IMR-90 (cell line): ENCODE measurements around the gene GJC3. TPM values are rescaled to one million over a fixed set of nuclear protein-coding genes. Genes with fewer than 3 reads are reported as not detected.

Experiments used
- ATAC-seq: fragments of 200-7000 bp; cut with Tn5 transposase; 2 replicates; pipeline ENCODE4 v1.9.1; 2020; ENCODE audit warnings: low read depth, mild to moderate bottlenecking, moderate library complexity
- BruUV-seq: library from RNA; stranded (reverse); fragments of 400-500 nt; replicated peaks from 2 replicates; lab custom pipeline; 2021; lab: Mats Ljungman, UMichigan
- CTCF ChIA-PET: fragments of 300-600 bp; formaldehyde crosslinking; extraction: SDS; loops from one replicate; lab custom pipeline; 2021; ENCODE audit warnings: antibody characterized with exemption; lab: Yijun Ruan, JAX
- POLR2A ChIA-PET: fragments of 300-600 bp; sonication (Branson Sonifier 250); formaldehyde crosslinking; loops from one replicate; lab custom pipeline; 2022; ENCODE audit warnings: antibody characterized with exemption; ENCODE audit not compliant: unreplicated experiment; lab: Charles Lee
- DNase-seq: peaks from one replicate; pipeline ENCODE4 v3.0.0; 2013
- H2AFZ ChIP-seq: replicated peaks from 2 replicates; pipeline ENCODE3; 2013; ENCODE audit warnings: low read length, mild to moderate bottlenecking; ENCODE audit not compliant: poor library complexity
- H2AK5ac ChIP-seq: 2 replicates; pipeline ENCODE4 v1.6.1; 2013; ENCODE audit warnings: low read depth, low read length, inconsistent platforms
- H2AK9ac ChIP-seq: replicated peaks from 2 replicates; pipeline ENCODE3; 2013; ENCODE audit warnings: mild to moderate bottlenecking, low read depth, low read length, moderate library complexity; ENCODE audit not compliant: poor library complexity
- H2BK120ac ChIP-seq: 2 replicates; pipeline ENCODE4 v1.6.1; 2013; ENCODE audit warnings: low read depth, low read length, inconsistent platforms
- H2BK15ac ChIP-seq: 3 replicates; pipeline ENCODE4 v1.6.1; 2013; ENCODE audit warnings: low read depth, low read length, inconsistent platforms
- H2BK20ac ChIP-seq: 2 replicates; pipeline ENCODE4 v1.6.1; 2013; ENCODE audit warnings: low read depth, mild to moderate bottlenecking, inconsistent platforms, low read length, moderate library complexity
- H2BK5ac ChIP-seq: 2 replicates; pipeline ENCODE4 v1.6.1; 2013; ENCODE audit warnings: mild to moderate bottlenecking, low read depth, low read length, inconsistent platforms; ENCODE audit not compliant: poor library complexity, severe bottlenecking
- H3K14ac ChIP-seq: replicated peaks from 2 replicates; pipeline ENCODE4 v1.6.1; 2013; ENCODE audit warnings: low read depth, low read length, inconsistent platforms
- H3K18ac ChIP-seq: 2 replicates; pipeline ENCODE4 v1.6.1; 2013; ENCODE audit warnings: low read depth, low read length, control low read depth
- H3K23ac ChIP-seq: 2 replicates; pipeline ENCODE4 v1.6.1; 2013; ENCODE audit warnings: low read depth, low read length, inconsistent platforms
- H3K27ac ChIP-seq: 2 replicates; pipeline ENCODE4 v1.5.1; 2013; ENCODE audit warnings: mild to moderate bottlenecking, control low read depth, low read length; ENCODE audit not compliant: insufficient read depth
- H3K27me3 ChIP-seq: 2 replicates; pipeline ENCODE4 v1.6.1; 2013; ENCODE audit warnings: low read length; ENCODE audit not compliant: control insufficient read depth, insufficient read depth
- H3K36me3 ChIP-seq: 2 replicates; pipeline ENCODE4 v1.6.1; 2013; ENCODE audit warnings: low read length, mixed read lengths; ENCODE audit not compliant: control insufficient read depth, insufficient read depth
- H3K4ac ChIP-seq: 2 replicates; pipeline ENCODE4 v1.6.1; 2013; ENCODE audit warnings: low read depth, low read length, inconsistent platforms
- H3K4me1 ChIP-seq: 2 replicates; pipeline ENCODE4 v1.6.1; 2013; ENCODE audit warnings: low read length, mixed read lengths; ENCODE audit not compliant: control insufficient read depth, insufficient read depth
- H3K4me2 ChIP-seq: 2 replicates; pipeline ENCODE4 v1.6.1; 2013; ENCODE audit warnings: low read depth, mild to moderate bottlenecking, control low read depth, low read length, moderate library complexity
- H3K4me3 ChIP-seq: 2 replicates; pipeline ENCODE4 v1.5.1; 2013; ENCODE audit warnings: low read depth, mild to moderate bottlenecking, control low read depth, low read length, moderate library complexity; ENCODE audit not compliant: insufficient read depth
- H3K56ac ChIP-seq: 2 replicates; pipeline ENCODE4 v1.6.1; 2013; ENCODE audit warnings: low read length, inconsistent platforms; ENCODE audit not compliant: insufficient read depth; ENCODE audit errors: extremely low read depth
- H3K79me1 ChIP-seq, 2 experiments: 2 replicates each; pipeline ENCODE4 v1.6.1; 2013; ENCODE audit warnings: low read length in 2 of 2, inconsistent platforms in 1 of 2, low read depth in 1 of 2
- H3K9ac ChIP-seq: 2 replicates; pipeline ENCODE4 v1.6.1; 2013; ENCODE audit warnings: low read depth, low read length, control low read depth
- H3K9me1 ChIP-seq: 2 replicates; pipeline ENCODE4 v1.6.1; 2013; ENCODE audit warnings: low read length, inconsistent platforms; ENCODE audit not compliant: insufficient read depth
- H3K9me3 ChIP-seq: 2 replicates; pipeline ENCODE4 v1.6.1; 2013; ENCODE audit warnings: low read length; ENCODE audit not compliant: control insufficient read depth, insufficient read depth
- H4K20me1 ChIP-seq: 2 replicates; pipeline ENCODE4 v1.6.1; 2013; ENCODE audit warnings: low read length, inconsistent platforms; ENCODE audit not compliant: insufficient read depth
- H4K5ac ChIP-seq: 2 replicates; pipeline ENCODE4 v1.6.1; 2013; ENCODE audit warnings: mild to moderate bottlenecking, low read depth, low read length, control low read depth
- H4K8ac ChIP-seq, 2 experiments: 2 replicates each; pipeline ENCODE4 v1.6.1; 2013; ENCODE audit warnings: low read depth in 2 of 2, low read length in 2 of 2, control low read depth in 1 of 2, inconsistent platforms in 1 of 2
- H4K91ac ChIP-seq: 2 replicates; pipeline ENCODE4 v1.6.1; 2013; ENCODE audit warnings: low read depth, low read length, inconsistent platforms; ENCODE audit not compliant: insufficient read depth
- NFE2L2 ChIP-seq: fragments of 150-350 bp; IDR thresholded peaks from 2 replicates; pipeline ENCODE4 v1.6.1; 2016; ENCODE audit warnings: low read depth, mild to moderate bottlenecking, low read length
- RFX5 ChIP-seq: IDR thresholded peaks from 2 replicates; pipeline ENCODE4 v1.8.0; 2012; ENCODE audit warnings: low read depth, mild to moderate bottlenecking, low read length, moderate library complexity
- dilution Hi-C: fragments of 300-500 bp; cut with HindIII; formaldehyde crosslinking; loops from one replicate; pipeline ENCODE4 v1.14.3; 2018; ENCODE audit warnings: low sequenced_read_pairs; ENCODE audit not compliant: unreplicated experiment
- in situ Hi-C: fragments of 300-500 bp; cut with MboI; formaldehyde crosslinking; loops from 3 replicates; pipeline ENCODE4 v1.14.3; 2019; ENCODE audit warnings: low sequenced_read_pairs, inconsistent platforms, mixed read lengths
- intact Hi-C: fragments of 100-400 bp; cut with micrococcal nuclease; formaldehyde crosslinking; loops from 2 replicates; pipeline ENCODE4 v1.10.0; 2022
- polyA plus RNA-seq, 3 experiments: library from polyadenylated mRNA; depleted of rRNA; stranded (reverse); fragments of >200 nt; gene quantifications; 2 replicates each; pipeline ENCODE4 v1.2.3, GENCODE V29; 2012; ENCODE audit warnings: low replicate concordance in 1 of 3
- total RNA-seq: library from RNA; depleted of rRNA; stranded (reverse); fragments of >200 nt; gene quantifications from 2 replicates; pipeline ENCODE4 v1.2.3, GENCODE V29; 2012
- TF ChIP-seq, protein P1 (sequence below): fragments of 150-350 bp; IDR thresholded peaks from 2 replicates; pipeline ENCODE4 v1.6.1; 2017; ENCODE audit warnings: mild to moderate bottlenecking, antibody characterized with exemption, low read length, low read depth

GJC3 gene
- total and polyA plus RNA-seq, 2 of the 4 experiments (the other 2 are of a cell fraction): not detected

DNA sequence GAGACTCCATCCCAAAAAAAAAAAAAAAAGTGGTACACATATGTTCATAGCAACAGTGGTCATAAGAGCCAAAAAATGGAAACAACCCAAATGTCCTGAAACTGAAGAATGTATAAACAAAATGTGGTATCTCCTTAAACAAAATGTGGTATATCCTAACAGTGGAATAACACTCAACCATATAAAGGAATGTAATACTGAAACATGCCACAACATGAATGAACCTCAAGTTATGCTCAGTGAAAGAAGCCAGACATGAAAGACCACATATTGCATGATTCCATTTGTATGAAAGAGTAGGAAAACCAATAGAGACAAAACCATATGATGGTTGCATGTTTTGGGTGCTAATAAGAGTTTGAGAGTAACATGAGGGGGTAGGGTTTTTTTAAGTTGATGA, 3.1 kb downstream of the GJC3 start:
- no peak overlapping the region for H3K18ac ChIP-seq
- no TSS peak for BruUV-seq
- ChIA-PET CTCF (no interaction called here), POLR2A (no interaction called here)
- peaks cover 9% of the 10 kb centered on the region for H3K27me3 ChIP-seq
- intact Hi-C loops: loop anchor here (10.0 kb wide), 1 partner anchor 128 kb away; no protein-coding TSS in a partner anchor
- H3K4me3 ChIP-seq: no peak overlapping the region
- no peaks in the 10 kb centered on the region; the same call in none of the 2 replicates for H3K36me3 ChIP-seq
- no peaks in the 10 kb centered on the region for H3K4me1 ChIP-seq
- no peak overlapping the region for H2AFZ ChIP-seq
- no peak overlapping the region for H3K14ac ChIP-seq
- H3K79me1 ChIP-seq: no peaks in the 10 kb centered on the region
- H2BK20ac ChIP-seq: no peak overlapping the region
- H4K8ac ChIP-seq: no peak overlapping the region
- no peak overlapping the region for H4K5ac ChIP-seq
- no peaks in the 10 kb centered on the region for H4K20me1 ChIP-seq
- H3K9ac ChIP-seq: no peak overlapping the region
- no peak overlapping the region for H2AK9ac ChIP-seq
- H2BK120ac ChIP-seq: no peak overlapping the region
- H3K4me2 ChIP-seq: no peak overlapping the region
- no peak for ATAC-seq
- dilution Hi-C loops: no loop called here
- no peak overlapping the region for H2BK5ac ChIP-seq
- no peak overlapping the region for H3K23ac ChIP-seq
- no peak overlapping the region for H2BK15ac ChIP-seq
- no peak overlapping the region for H3K56ac ChIP-seq
- no peak overlapping the region for H3K27ac ChIP-seq
- no peak overlapping the region for H2AK5ac ChIP-seq
- in situ Hi-C loops: no loop called here
- H3K9me1 ChIP-seq: no peaks in the 10 kb centered on the region
- H4K91ac ChIP-seq: no peak overlapping the region
- TF ChIP-seq NFE2L2 (no peak), RFX5 (no peak)
- TF ChIP-seq, protein P1, sequence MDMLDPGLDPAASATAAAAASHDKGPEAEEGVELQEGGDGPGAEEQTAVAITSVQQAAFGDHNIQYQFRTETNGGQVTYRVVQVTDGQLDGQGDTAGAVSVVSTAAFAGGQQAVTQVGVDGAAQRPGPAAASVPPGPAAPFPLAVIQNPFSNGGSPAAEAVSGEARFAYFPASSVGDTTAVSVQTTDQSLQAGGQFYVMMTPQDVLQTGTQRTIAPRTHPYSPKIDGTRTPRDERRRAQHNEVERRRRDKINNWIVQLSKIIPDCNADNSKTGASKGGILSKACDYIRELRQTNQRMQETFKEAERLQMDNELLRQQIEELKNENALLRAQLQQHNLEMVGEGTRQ: no peak
- no peaks in the 10 kb centered on the region for H3K9me3 ChIP-seq
- H3K4ac ChIP-seq: no peak overlapping the region
- DNase-seq: no peak
